Loucy (cell line): Measurements from ENCODE around the gene BCL2.
A peak's percentile ranks its signal among the peaks of the same experiment; 100 is the strongest.

ENCODE experiments used
- H2AFZ ChIP-seq: fragments of 200-600 bp; sonication (generic); 2 replicates; pipeline ENCODE4 v1.6.0; 2016; ENCODE audit warnings: antibody characterized with exemption, mild to moderate bottlenecking, low read length, moderate library complexity
- H3F3A ChIP-seq: fragments of 200-600 bp; 2 replicates; pipeline ENCODE4 v1.6.0; 2016; ENCODE audit warnings: antibody characterized with exemption, low read depth, mild to moderate bottlenecking
- H3K27me3 ChIP-seq: fragments of 200-600 bp; sonication (generic); 2 replicates; pipeline ENCODE4 v1.6.1; 2014; ENCODE audit warnings: low read length, mild to moderate bottlenecking; ENCODE audit not compliant: insufficient read depth, poor library complexity, severe bottlenecking
- H3K36me3 ChIP-seq: fragments of 200-600 bp; sonication (generic); 2 replicates; pipeline ENCODE4 v1.6.1; 2016; ENCODE audit warnings: low read length; ENCODE audit not compliant: insufficient read depth
- H3K4me1 ChIP-seq: fragments of 200-600 bp; sonication (generic); 2 replicates; pipeline ENCODE4 v1.5.1; 2014; ENCODE audit warnings: low read length, mild to moderate bottlenecking; ENCODE audit not compliant: insufficient read depth, poor library complexity, severe bottlenecking
- H3K4me2 ChIP-seq: fragments of 200-600 bp; sonication (generic); 2 replicates; pipeline ENCODE4 v1.6.0; 2014; ENCODE audit warnings: antibody characterized with exemption, low read length, low read depth, mild to moderate bottlenecking; ENCODE audit not compliant: poor library complexity, severe bottlenecking
- H3K4me3 ChIP-seq: fragments of 200-600 bp; sonication (generic); 2 replicates; pipeline ENCODE4 v1.5.1; 2014; ENCODE audit warnings: low read length, mild to moderate bottlenecking, mixed read lengths; ENCODE audit not compliant: poor library complexity, severe bottlenecking
- H3K79me2 ChIP-seq: fragments of 200-600 bp; sonication (generic); 2 replicates; pipeline ENCODE4 v1.6.1; 2014; ENCODE audit warnings: low read length; ENCODE audit not compliant: insufficient read depth
- H3K9ac ChIP-seq: fragments of 200-600 bp; sonication (generic); 2 replicates; pipeline ENCODE4 v1.6.0; 2014; ENCODE audit warnings: mild to moderate bottlenecking, low read depth, low read length, moderate library complexity; ENCODE audit not compliant: poor library complexity, severe bottlenecking
- H3K9me2 ChIP-seq: fragments of 200-600 bp; sonication (generic); replicated peaks from 2 replicates; pipeline ENCODE4 v1.6.1; 2016; ENCODE audit warnings: low read depth, low read length, mixed read lengths
- H3K9me3 ChIP-seq: fragments of 200-600 bp; sonication (generic); 2 replicates; pipeline ENCODE4 v1.6.1; 2014; ENCODE audit warnings: mild to moderate bottlenecking, antibody characterized with exemption, low read length, low read depth; ENCODE audit not compliant: insufficient read depth
- H4K20me1 ChIP-seq: fragments of 200-600 bp; sonication (generic); 2 replicates; pipeline ENCODE4 v1.6.0; 2014; ENCODE audit warnings: antibody characterized with exemption, low read length, mild to moderate bottlenecking; ENCODE audit not compliant: insufficient read depth, poor library complexity, severe bottlenecking
- EZH2phosphoT487 ChIP-seq: fragments of 200-600 bp; IDR thresholded peaks from 2 replicates; pipeline ENCODE4 v1.6.1; 2018; ENCODE audit warnings: antibody characterized with exemption, mild to moderate bottlenecking, moderate library complexity, borderline replicate concordance
- TF ChIP-seq, protein P1 (sequence below): fragments of 200-600 bp; sonication (generic); conservative IDR thresholded peaks from 2 replicates; pipeline ENCODE4 v1.5.1; 2014; ENCODE audit warnings: mild to moderate bottlenecking, antibody characterized with exemption, low read length

BCL2 gene

GRCh38 chr18:63319383-63320122 is at the start of gene BCL2:
Gene BCL2 (minus strand): TSS chr18:63319769.
- Histone ChIP-seq H4K20me1 (peaks cover 43% of the 10 kb centered on the region), H3K4me2 (peak within 1 kb of the TSS; percentile 97), H3K79me2 (peaks cover 50% of the 10 kb centered on the region), H3K9me3 (no peaks in the 10 kb centered on the region), H3K9ac (peak within 1 kb of the TSS; percentile 93), H3K4me3 (peak within 1 kb of the TSS; percentile 96), H3K4me1 (peaks cover 52% of the 10 kb centered on the region), H3K9me2 (no peaks in the 10 kb centered on the region), H3K27me3 (peaks cover 7% of the 10 kb centered on the region), H3K36me3 (no peaks in the 10 kb centered on the region), H2AFZ (peak within 1 kb of the TSS; percentile 62; the same call in 1 of the 2 replicates), H3F3A (peaks cover 8% of the 10 kb centered on the region; the same call in 1 of the 2 replicates)
- no peak for TF ChIP-seq EZH2phosphoT487

GRCh38 chr18:63368611-63369010 is 49.0 kb upstream of the BCL2 start:
- Histone ChIP-seq H3K9me3 (no peaks in the 10 kb centered on the region), H3K4me1 (peaks cover 24% of the 10 kb centered on the region), H3K4me3 (peak overlapping the region; percentile 84), H3K27me3 (no peaks in the 10 kb centered on the region), H3F3A (no peaks in the 10 kb centered on the region), H4K20me1 (peaks cover 23% of the 10 kb centered on the region), H2AFZ (no peak overlapping the region), H3K79me2 (peaks cover 21% of the 10 kb centered on the region; the same call in 1 of the 2 replicates), H3K9ac (no peak overlapping the region), H3K9me2 (no peaks in the 10 kb centered on the region), H3K36me3 (no peaks in the 10 kb centered on the region), H3K4me2 (peak overlapping the region; percentile 88)
- TF ChIP-seq, protein P1, sequence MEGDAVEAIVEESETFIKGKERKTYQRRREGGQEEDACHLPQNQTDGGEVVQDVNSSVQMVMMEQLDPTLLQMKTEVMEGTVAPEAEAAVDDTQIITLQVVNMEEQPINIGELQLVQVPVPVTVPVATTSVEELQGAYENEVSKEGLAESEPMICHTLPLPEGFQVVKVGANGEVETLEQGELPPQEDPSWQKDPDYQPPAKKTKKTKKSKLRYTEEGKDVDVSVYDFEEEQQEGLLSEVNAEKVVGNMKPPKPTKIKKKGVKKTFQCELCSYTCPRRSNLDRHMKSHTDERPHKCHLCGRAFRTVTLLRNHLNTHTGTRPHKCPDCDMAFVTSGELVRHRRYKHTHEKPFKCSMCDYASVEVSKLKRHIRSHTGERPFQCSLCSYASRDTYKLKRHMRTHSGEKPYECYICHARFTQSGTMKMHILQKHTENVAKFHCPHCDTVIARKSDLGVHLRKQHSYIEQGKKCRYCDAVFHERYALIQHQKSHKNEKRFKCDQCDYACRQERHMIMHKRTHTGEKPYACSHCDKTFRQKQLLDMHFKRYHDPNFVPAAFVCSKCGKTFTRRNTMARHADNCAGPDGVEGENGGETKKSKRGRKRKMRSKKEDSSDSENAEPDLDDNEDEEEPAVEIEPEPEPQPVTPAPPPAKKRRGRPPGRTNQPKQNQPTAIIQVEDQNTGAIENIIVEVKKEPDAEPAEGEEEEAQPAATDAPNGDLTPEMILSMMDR, result no peak
- TF ChIP-seq EZH2phosphoT487, result no peak

- Histone ChIP-seq H2AFZ (peak within 1 kb of the TSS; percentile 87), H3F3A (no peaks in the 10 kb centered on the region), H3K4me1 (peaks cover 24% of the 10 kb centered on the region), H3K9ac (peak within 1 kb of the TSS; percentile 73), H4K20me1 (peaks cover 25% of the 10 kb centered on the region), H3K9me2 (no peaks in the 10 kb centered on the region), H3K79me2 (peaks cover 21% of the 10 kb centered on the region; the same call in 1 of the 2 replicates), H3K27me3 (no peaks in the 10 kb centered on the region), H3K4me3 (peak within 1 kb of the TSS; percentile 84), H3K4me2 (peak within 1 kb of the TSS; percentile 99), H3K9me3 (no peaks in the 10 kb centered on the region), H3K36me3 (peaks cover under 1% of the 10 kb centered on the region; the same call in 1 of the 2 replicates)
- TF ChIP-seq, protein P1, result no peak
- no peak for TF ChIP-seq EZH2phosphoT487
These were observed 47.7 kb upstream of the BCL2 start, which contains the start of gene KDSR for GRCh38 chr18:63367053-63367953. Gene KDSR (minus strand): TSS chr18:63367206. CDS start chr18:63367118, 88 bp downstream.
